PFSK-1 (cell line): ENCODE data around the gene SYT6.

Source experiments
- REST ChIP-seq, 2 experiments: IDR thresholded peaks; 2 replicates each; pipeline versions ENCODE4 v1.6.1 to v1.8.0; 2011 to 2012; ENCODE audit warnings: low read depth in 2 of 2, low read length in 2 of 2, control low read depth in 1 of 2, inconsistent platforms in 1 of 2, mild to moderate bottlenecking in 1 of 2, moderate library complexity in 1 of 2; ENCODE audit not compliant: insufficient read depth in 1 of 2
- TAF1 ChIP-seq: IDR thresholded peaks from 2 replicates; pipeline ENCODE4 v1.6.1; 2012; ENCODE audit warnings: low read length, control low read depth, borderline replicate concordance; ENCODE audit not compliant: insufficient read depth

- TF ChIP-seq TAF1 (no peak), REST (IDR thresholded peaks at IDR 0.05; ENCODE audit: insufficient read depth in 1 of 2, low read depth in 2 of 2, low read length in 2 of 2) (no peak)
These were observed 11.3 kb upstream of the SYT6 start for GRCh38 chr1:114164840-114165543.
